Liver (tissue), 9 donors: Measurements from ENCODE around the gene CTTNBP2. TPM values are rescaled to one million over a fixed set of nuclear protein-coding genes. Genes with fewer than 3 reads are reported as not detected.

Experiments
- DNase-seq: peaks from one replicate; pipeline ENCODE4 v3.0.0-alpha.2; 2017; ENCODE audit warnings: low spot score
- H3K27ac ChIP-seq, 2 donors: one replicate each; pipeline ENCODE4 v1.7.0; 2013; ENCODE audit warnings: inconsistent platforms in 2 of 2, low read length in 2 of 2, control low read depth in 1 of 2, low read depth in 1 of 2, mild to moderate bottlenecking in 1 of 2
- H3K27me3 ChIP-seq, 4 donors: one replicate each; pipeline versions ENCODE4 v1.6.1 to v1.7.0; 2013; ENCODE audit warnings: low read length in 3 of 4, inconsistent platforms in 1 of 4, mild to moderate bottlenecking in 1 of 4, moderate library complexity in 1 of 4; ENCODE audit not compliant: control insufficient read depth in 4 of 4, insufficient read depth in 4 of 4
- H3K36me3 ChIP-seq, 4 donors: one replicate each; pipeline versions ENCODE4 v1.6.1 to v1.7.0; 2013; ENCODE audit warnings: low read length in 3 of 4, mild to moderate bottlenecking in 3 of 4, low read depth in 1 of 4, moderate library complexity in 1 of 4; ENCODE audit not compliant: control insufficient read depth in 4 of 4, insufficient read depth in 3 of 4
- H3K4me1 ChIP-seq, 4 donors: one replicate each; pipeline versions ENCODE4 v1.6.1 to v1.7.0; 2013; ENCODE audit warnings: low read length in 3 of 4, mild to moderate bottlenecking in 3 of 4, moderate library complexity in 1 of 4; ENCODE audit not compliant: control insufficient read depth in 4 of 4, insufficient read depth in 4 of 4
- H3K4me3 ChIP-seq, 3 donors: one replicate each; pipeline versions ENCODE4 v1.6.1 to v1.7.0; 2013; ENCODE audit warnings: low read length in 3 of 3, control low read depth in 1 of 3, low read depth in 1 of 3, mild to moderate bottlenecking in 1 of 3
- H3K9ac ChIP-seq, 2 donors: one replicate each; pipeline ENCODE4 v1.7.0; 2013; ENCODE audit warnings: low read length in 2 of 2, mild to moderate bottlenecking in 2 of 2, moderate library complexity in 2 of 2, control low read depth in 1 of 2, low read depth in 1 of 2
- H3K9me3 ChIP-seq, 4 donors: one replicate each; pipeline versions ENCODE4 v1.6.1 to v1.7.0; 2013; ENCODE audit warnings: low read length in 3 of 4; ENCODE audit not compliant: control insufficient read depth in 4 of 4
- ATF3 ChIP-seq: IDR thresholded peaks from 2 replicates; pipeline ENCODE4 v1.6.1; 2016; ENCODE audit warnings: antibody characterized with exemption
- FOXA1 ChIP-seq: IDR thresholded peaks from 2 replicates; pipeline ENCODE4 v1.6.1; 2016; ENCODE audit warnings: antibody characterized with exemption
- FOXA2 ChIP-seq: IDR thresholded peaks from 2 replicates; pipeline ENCODE4 v1.6.1; 2016; ENCODE audit warnings: antibody characterized with exemption
- GABPA ChIP-seq, 2 donors: IDR thresholded peaks in 1 of 2; conservative IDR thresholded peaks in 1 of 2; 2 replicates each; pipeline ENCODE4 v1.6.1; 2016; ENCODE audit warnings: antibody characterized with exemption in 2 of 2, mild to moderate bottlenecking in 1 of 2, moderate library complexity in 1 of 2
- JUND ChIP-seq, 2 donors: IDR thresholded peaks; 2 replicates each; pipeline ENCODE4 v1.6.1; 2016; ENCODE audit warnings: antibody characterized with exemption in 2 of 2
- RAD21 ChIP-seq, 2 donors: IDR thresholded peaks; 2 replicates each; pipeline ENCODE4 v1.6.1; 2016; ENCODE audit warnings: antibody characterized with exemption in 2 of 2, mild to moderate bottlenecking in 2 of 2
- REST ChIP-seq: IDR thresholded peaks from 2 replicates; pipeline ENCODE4 v1.6.1; 2016; ENCODE audit warnings: antibody characterized with exemption, mild to moderate bottlenecking
- RXRA ChIP-seq, 2 donors: IDR thresholded peaks; 2 replicates each; pipeline ENCODE4 v1.6.1; 2017 to 2018; ENCODE audit warnings: antibody characterized with exemption in 2 of 2, mild to moderate bottlenecking in 1 of 2
- TAF1 ChIP-seq: conservative IDR thresholded peaks from 2 replicates; pipeline ENCODE4 v1.6.1; 2016; ENCODE audit warnings: antibody characterized with exemption, mild to moderate bottlenecking
- ZBTB33 ChIP-seq: IDR thresholded peaks from 2 replicates; pipeline ENCODE4 v1.6.1; 2016; ENCODE audit warnings: antibody characterized with exemption
- WGBS: extraction: QIAGEN DNeasy Blood & Tissue Kit; methylation state at CpG from one replicate; pipeline ENCODE4 v1.1.7; 2013; 5-methylcytosine and 5-hydroxymethylcytosine counted together
- polyA plus RNA-seq, 2 donors: library from polyadenylated mRNA; stranded (reverse) in 1 of 2; unstranded in 1 of 2; fragments of 200-250 nt in 1 of 2; fragments of >200 nt in 1 of 2; fragmentation: Nextera tagmentation in 1 of 2; extraction: Ambion mirVana in 1 of 2; gene quantifications; one replicate each; pipeline versions ENCODE4 v1.2.1 to v1.2.3, GENCODE V29; 2013 to 2015
- total RNA-seq, 2 donors: library from RNA; depleted of rRNA; stranded (reverse); fragments of >200 nt; gene quantifications; one replicate each; pipeline ENCODE4 v1.2.3, GENCODE V29; 2014
- donor health status: healthy.
- donor health status: healthy.
- donor health status: healthy.
- donor health status: healthy.
- donor health status: healthy.

CTTNBP2 gene
- total and polyA plus RNA-seq, 4 donors: 1.2 to 1.7 (median 1.5) TPM

GRCh38 chr7:117912421-117912820 lies 39.2 kb upstream of the CTTNBP2 start:
- Histone ChIP-seq H3K9ac (no peak overlapping the region), H3K4me1 (no peaks in the 10 kb centered on the region), H3K4me3 (no peak overlapping the region), H3K27me3 (no peaks in the 10 kb centered on the region), H3K9me3 (no peaks in the 10 kb centered on the region), H3K36me3 (no peaks in the 10 kb centered on the region), H3K27ac (no peak overlapping the region)
- no peak for DNase-seq
- WGBS: 90% methylated on average over 2 of the region's 2 CpGs
- TF ChIP-seq ATF3: no peak
- no peak for TF ChIP-seq GABPA (IDR thresholded peaks at IDR 0.05 in 1 of 2, conservative IDR thresholded peaks at IDR 0.05 in 1 of 2)
- TF ChIP-seq FOXA1: no peak
- no peak for TF ChIP-seq FOXA2
- TF ChIP-seq JUND (IDR thresholded peaks at IDR 0.05): no peak
- TF ChIP-seq RAD21 (IDR thresholded peaks at IDR 0.05): no peak
- no peak for TF ChIP-seq REST
- TF ChIP-seq ZBTB33: no peak

- H3K9ac ChIP-seq: no peak overlapping the region
- no peaks in the 10 kb centered on the region for H3K36me3 ChIP-seq
- no peak overlapping the region for H3K4me3 ChIP-seq
- H3K27ac ChIP-seq: no peak overlapping the region
- 81% methylated on average over 3 of the region's 3 CpGs for WGBS
- no peaks in the 10 kb centered on the region for H3K4me1 ChIP-seq
- no peaks in the 10 kb centered on the region for H3K27me3 ChIP-seq
- DNase-seq: no peak
- TF ChIP-seq ATF3 (no peak), FOXA2 (no peak), RXRA (IDR thresholded peaks at IDR 0.05) (no peak), REST (no peak), RAD21 (IDR thresholded peaks at IDR 0.05) (no peak), ZBTB33 (no peak), JUND (IDR thresholded peaks at IDR 0.05) (no peak), TAF1 (no peak)
- H3K9me3 ChIP-seq: no peaks in the 10 kb centered on the region
Observed at GRCh38 chr7:117908031-117908795, 35.0 kb upstream of the CTTNBP2 start.
